Breast epithelium (tissue), 4 donors: ENCODE data around the gene ASPHD1. TPM values are rescaled to one million over a fixed set of nuclear protein-coding genes. Genes with fewer than 3 reads are reported as not detected.
"Not testable (repeated sequence)": the region's sequence is repeated elsewhere in the genome, so short reads cannot be mapped to it uniquely, and the experiment has no call there.

Source experiments
- DNase-seq, 2 donors: peaks; one replicate each; pipeline ENCODE4 v3.0.0-alpha.2; 2019; ENCODE audit warnings: low spot score in 2 of 2
- H3K27ac ChIP-seq, 2 donors: fragments of 200-600 bp; sonication (generic) in 1 of 2; one replicate each; pipeline ENCODE4 v1.5.1; 2016 to 2019; ENCODE audit warnings: mild to moderate bottlenecking in 1 of 2
- H3K27me3 ChIP-seq, 2 donors: fragments of 200-600 bp; sonication (generic) in 1 of 2; one replicate each; pipeline versions ENCODE4 v1.5.1 to v1.6.0; 2017 to 2019; ENCODE audit warnings: control low read depth in 1 of 2, mild to moderate bottlenecking in 1 of 2
- H3K36me3 ChIP-seq: fragments of 200-600 bp; one replicate; pipeline ENCODE4 v1.5.1; 2019
- H3K4me1 ChIP-seq, 2 donors: fragments of 200-600 bp; sonication (generic); one replicate each; pipeline ENCODE4 v1.5.1; 2016 to 2019; ENCODE audit warnings: control low read depth in 1 of 2
- H3K4me3 ChIP-seq, 3 donors: fragments of 200-600 bp; sonication (generic); 1 replicate in 2 of 3; 2 replicates in 1 of 3; pipeline ENCODE4 v1.5.1; 2016 to 2019; ENCODE audit warnings: mild to moderate bottlenecking in 3 of 3, moderate library complexity in 2 of 3
- H3K9me3 ChIP-seq, 2 donors: fragments of 200-600 bp; sonication (generic) in 1 of 2; one replicate each; pipeline ENCODE4 v1.5.1; 2016 to 2019; ENCODE audit warnings: control low read depth in 1 of 2
- CTCF ChIP-seq, 3 donors: fragments of 450-650 bp; IDR thresholded peaks; one replicate each; pipeline ENCODE4 v1.5.1; 2016 to 2017; ENCODE audit warnings: antibody characterized with exemption in 3 of 3, mild to moderate bottlenecking in 3 of 3, moderate library complexity in 3 of 3
- POLR2A ChIP-seq: fragments of 450-650 bp; IDR thresholded peaks from one replicate; pipeline ENCODE4 v1.6.1; 2016; ENCODE audit warnings: antibody characterized with exemption, mild to moderate bottlenecking, moderate library complexity
- POLR2AphosphoS5 ChIP-seq, 3 donors: sonication (generic); formaldehyde crosslinking; IDR thresholded peaks; one replicate each; pipeline ENCODE4 v1.6.1; 2017; ENCODE audit warnings: antibody characterized with exemption in 3 of 3
- intact Hi-C: fragments of 100-400 bp; cut with DNase I; formaldehyde crosslinking; loops from one replicate; pipeline ENCODE4 v1.15.1; 2023; ENCODE audit warnings: low total_unique reads
- total RNA-seq, 3 donors: library from RNA; depleted of rRNA; stranded (reverse); fragments of >200 nt; gene quantifications; one replicate each; pipeline ENCODE4 v1.1.0, GENCODE V29; 2016

ASPHD1 gene
- total RNA-seq, 3 donors from 2014 or later = 1.3 to 2.5 TPM; not detected in 1

GRCh38 chr16:29925781-29926710 is 25.8 kb downstream of the ASPHD1 start, which contains the start of gene KCTD13:
Gene KCTD13, minus strand, starts transcription at chr16:29926226. Its CDS starts 193 bp downstream, at chr16:29926033.
- DNase-seq = peak; percentile 73 to 76
- TF ChIP-seq CTCF (IDR thresholded peaks at IDR 0.05) = no peak
- TF ChIP-seq POLR2AphosphoS5 (IDR thresholded peaks at IDR 0.05) = peak in 2 of 3 donors; percentile 78 to 81
- peak; percentile 85 for TF ChIP-seq POLR2A
- intact Hi-C loops = loop anchor here (1.0 kb wide), 1 partner anchor 26 kb away; the partner anchor contains the start of gene ASPHD1
- peak within 1 kb of the TSS; percentile 86 to 89 for H3K27ac ChIP-seq
- H3K27me3 ChIP-seq = no peaks in the 10 kb centered on the region
- peak within 1 kb of the TSS; percentile 72 to 99 (median 90) for H3K4me3 ChIP-seq
- no peaks in the 10 kb centered on the region for H3K9me3 ChIP-seq
- H3K36me3 ChIP-seq = no peaks in the 10 kb centered on the region
- peaks cover 0 to 10% of the 10 kb centered on the region in 2 donors for H3K4me1 ChIP-seq

- peaks cover 0 to 10% of the 10 kb centered on the region in 2 donors for H3K4me1 ChIP-seq
- peak overlapping the region; percentile 86 to 89 for H3K27ac ChIP-seq
- no peaks in the 10 kb centered on the region for H3K27me3 ChIP-seq
- intact Hi-C loops = no loop called here
- TF ChIP-seq CTCF (IDR thresholded peaks at IDR 0.05) (no peak), POLR2AphosphoS5 (IDR thresholded peaks at IDR 0.05) (no peak), POLR2A (no peak)
- no peaks in the 10 kb centered on the region for H3K9me3 ChIP-seq
- DNase-seq = peak in 1 of 2 donors; percentile 47
- peak overlapping the region; percentile 72 to 99 (median 90) for H3K4me3 ChIP-seq
- H3K36me3 ChIP-seq = no peaks in the 10 kb centered on the region
Observed at GRCh38 chr16:29926711-29927052, 26.4 kb downstream of the ASPHD1 start.

GRCh38 chr16:29927070-29927905 is 27.0 kb downstream of the ASPHD1 start:
- peak in 1 of 2 donors; percentile 7 for DNase-seq
- intact Hi-C loops = no loop called here

GRCh38 chr16:29931750-29932149 is 31.5 kb downstream of the ASPHD1 start:
- H3K27ac ChIP-seq, H3K4me3 ChIP-seq, DNase-seq, H3K9me3 ChIP-seq, intact Hi-C loops, H3K4me1 ChIP-seq, H3K27me3 ChIP-seq, H3K36me3 ChIP-seq: not testable (repeated sequence)

More at GRCh38 chr16:29927070-29927905, 27.0 kb downstream of the ASPHD1 start:
- Histone ChIP-seq H3K27me3 (no peaks in the 10 kb centered on the region), H3K4me3 (peak overlapping the region in 2 of 3 donors; percentile 72 to 99), H3K9me3 (no peaks in the 10 kb centered on the region), H3K36me3 (no peaks in the 10 kb centered on the region), H3K27ac (peak overlapping the region; percentile 86 to 89), H3K4me1 (peaks cover 0 to 10% of the 10 kb centered on the region in 2 donors)
- no peak for TF ChIP-seq POLR2AphosphoS5 (IDR thresholded peaks at IDR 0.05)
- TF ChIP-seq CTCF (IDR thresholded peaks at IDR 0.05) = no peak
- no peak for TF ChIP-seq POLR2A

- TF ChIP-seq POLR2A (no peak), CTCF (IDR thresholded peaks at IDR 0.05) (no peak), POLR2AphosphoS5 (IDR thresholded peaks at IDR 0.05) (no peak)
- Histone ChIP-seq H3K9me3 (no peaks in the 10 kb centered on the region), H3K4me1 (no peaks in the 10 kb centered on the region), H3K36me3 (no peaks in the 10 kb centered on the region), H3K4me3 (no peak overlapping the region), H3K27me3 (no peaks in the 10 kb centered on the region), H3K27ac (no peak overlapping the region)
- DNase-seq = no peak
- intact Hi-C loops = no loop called here
Observed at GRCh38 chr16:29940656-29941055, 40.4 kb downstream of the ASPHD1 start.
